SH-SY5Y (cell line): Measurements from ENCODE around the gene NUMBL.

Experiments
- GATA2 ChIP-seq: IDR thresholded peaks from 2 replicates; pipeline ENCODE4 v1.6.1; 2011; ENCODE audit warnings: mild to moderate bottlenecking, low read depth, low read length
- GATA3 ChIP-seq: IDR thresholded peaks from 2 replicates; pipeline ENCODE4 v1.6.1; 2011; ENCODE audit warnings: low read depth, mild to moderate bottlenecking, low read length, moderate library complexity

NUMBL gene

DNA sequence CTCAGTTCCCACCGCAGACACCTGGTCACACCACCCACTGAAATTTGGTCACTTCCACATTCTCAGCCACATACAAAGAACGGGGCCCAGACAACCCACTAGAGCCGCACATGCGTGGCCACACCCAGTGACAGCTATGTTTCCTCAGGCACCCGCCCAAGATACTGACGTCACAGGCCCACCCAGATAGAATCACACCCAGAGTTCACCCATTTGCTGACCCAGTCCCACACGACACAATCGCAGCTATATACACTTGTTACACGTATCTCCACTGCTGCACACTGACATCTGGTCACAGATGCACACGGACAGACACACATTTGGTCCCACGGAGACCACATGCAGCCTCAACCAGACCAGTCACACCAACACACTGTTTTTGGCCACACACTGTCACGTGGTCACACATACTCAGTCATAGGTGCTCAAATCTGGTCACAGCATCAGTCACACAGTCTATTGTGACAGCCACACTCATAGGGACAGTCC is 2.9 kb downstream of the NUMBL start:
- TF ChIP-seq GATA3 (no peak), GATA2 (no peak)

DNA sequence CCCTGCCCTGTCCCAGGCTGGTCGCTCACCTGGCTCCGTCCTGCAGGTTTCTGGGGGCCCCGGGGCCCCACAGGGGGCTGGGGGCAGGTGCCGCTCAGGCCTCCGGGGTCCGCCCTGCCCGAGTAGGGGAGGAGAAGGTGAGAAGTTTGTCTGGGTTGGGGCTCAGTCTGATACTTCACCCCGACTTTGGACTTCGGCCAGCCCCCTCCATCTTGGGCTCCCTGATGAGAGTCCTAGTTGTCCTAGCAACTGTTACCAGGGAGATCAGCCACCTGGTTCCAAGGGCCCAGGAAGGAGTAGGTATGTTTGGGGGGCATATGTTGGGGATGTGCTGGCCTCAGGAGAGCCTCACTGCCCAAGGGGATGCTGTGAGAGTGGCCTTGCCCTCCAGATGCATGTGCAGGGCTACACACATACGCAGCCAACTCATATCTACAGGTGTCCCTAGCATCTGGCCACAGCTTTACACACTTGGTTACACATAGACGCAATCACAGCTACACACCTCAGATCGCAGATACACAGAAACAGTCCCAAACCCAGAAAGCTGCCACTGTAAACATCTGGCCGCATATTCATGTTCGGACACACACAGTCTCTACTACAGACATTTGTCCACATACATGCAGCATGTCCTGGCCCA is 3.4 kb downstream of the NUMBL start:
- no peak for TF ChIP-seq GATA2
- no peak for TF ChIP-seq GATA3

DNA sequence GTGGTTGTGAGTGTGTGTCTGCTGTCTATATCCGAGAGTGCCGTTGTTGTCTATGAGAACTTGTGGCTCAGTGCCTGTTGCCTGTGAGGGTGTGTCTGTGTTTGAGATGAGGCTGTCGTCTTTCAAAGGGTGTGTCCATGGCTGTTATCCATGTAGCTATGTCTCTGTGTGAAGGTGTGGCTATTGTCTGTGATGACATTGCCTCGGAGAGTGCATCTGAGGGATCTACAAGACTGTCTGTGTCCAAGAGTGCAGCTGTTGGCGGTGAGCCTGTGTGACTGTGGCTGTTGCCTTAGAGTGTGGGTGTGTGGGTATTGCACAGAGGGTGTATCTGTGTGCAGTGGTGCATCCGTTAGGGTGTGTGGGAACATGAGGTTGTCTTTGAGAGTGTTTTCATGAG is 4.9 kb downstream of the NUMBL start:
- no peak for TF ChIP-seq GATA3
- TF ChIP-seq GATA2, result no peak

DNA sequence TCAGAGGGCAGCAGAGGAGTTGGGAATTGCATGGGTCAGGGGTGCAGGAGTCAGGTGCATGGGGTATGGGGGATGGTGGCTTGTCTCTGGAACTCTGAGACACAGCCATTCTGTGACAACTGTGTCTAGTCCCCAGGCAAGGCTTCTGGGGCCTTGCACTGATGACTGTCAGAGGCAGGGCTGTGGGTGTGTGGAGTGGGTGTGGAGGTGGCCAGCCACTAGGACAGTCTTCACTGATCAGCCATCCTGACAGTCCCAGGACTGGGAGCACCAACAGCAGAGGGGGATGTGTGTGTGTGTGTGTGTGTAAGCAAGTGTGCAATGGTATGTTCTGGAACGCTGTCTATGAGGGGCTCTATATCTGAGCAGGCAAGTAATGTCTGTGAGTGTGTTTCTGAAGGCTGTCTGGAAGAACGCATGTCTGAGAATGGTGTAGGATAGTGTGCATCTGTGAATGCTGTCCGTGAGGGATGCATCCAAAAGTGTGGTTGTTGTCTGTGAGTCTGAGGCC is 5.4 kb downstream of the NUMBL start:
- TF ChIP-seq GATA2 (no peak), GATA3 (no peak)

DNA sequence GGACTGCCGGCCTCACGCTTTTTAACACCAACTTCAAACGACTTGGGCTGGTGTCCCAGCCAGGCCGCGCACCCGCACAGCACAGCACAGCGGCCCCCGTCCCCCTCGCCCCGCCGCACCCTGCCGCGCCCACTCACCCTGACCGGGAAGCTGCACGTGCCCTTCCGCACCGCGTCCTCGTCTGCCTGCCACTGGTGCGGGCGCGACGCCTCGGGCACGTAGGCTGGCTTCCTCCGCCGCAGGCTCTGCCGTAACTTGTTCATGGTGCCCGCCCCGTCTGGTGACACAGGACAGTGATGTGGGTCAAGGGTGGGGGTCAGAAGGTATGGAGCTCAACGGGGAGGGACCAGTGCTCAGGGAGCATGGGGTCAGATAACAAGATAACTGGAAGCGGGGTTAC is 6.2 kb downstream of the NUMBL start:
- no peak for TF ChIP-seq GATA3
- TF ChIP-seq GATA2, result no peak

DNA sequence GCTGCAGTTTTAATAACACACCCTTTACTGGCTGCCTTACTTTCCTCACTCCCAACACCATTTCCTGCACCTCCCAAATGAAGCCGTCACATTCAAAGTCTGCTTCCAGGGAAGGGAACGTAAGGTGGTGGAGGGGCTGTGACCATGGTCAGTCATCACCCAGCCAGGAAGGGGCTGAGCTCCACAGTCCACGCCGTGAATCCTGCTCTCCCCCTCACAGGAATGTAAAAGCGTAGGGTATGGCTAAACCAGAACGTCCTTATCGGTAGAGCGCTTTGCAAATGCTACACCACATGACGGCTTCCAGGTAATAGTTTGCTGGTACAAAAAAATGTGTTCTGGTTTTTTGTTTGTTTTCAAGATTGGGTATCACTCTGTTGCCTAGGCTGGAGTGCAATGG is 7.0 kb downstream of the NUMBL start:
- no peak for TF ChIP-seq GATA2
- no peak for TF ChIP-seq GATA3

DNA sequence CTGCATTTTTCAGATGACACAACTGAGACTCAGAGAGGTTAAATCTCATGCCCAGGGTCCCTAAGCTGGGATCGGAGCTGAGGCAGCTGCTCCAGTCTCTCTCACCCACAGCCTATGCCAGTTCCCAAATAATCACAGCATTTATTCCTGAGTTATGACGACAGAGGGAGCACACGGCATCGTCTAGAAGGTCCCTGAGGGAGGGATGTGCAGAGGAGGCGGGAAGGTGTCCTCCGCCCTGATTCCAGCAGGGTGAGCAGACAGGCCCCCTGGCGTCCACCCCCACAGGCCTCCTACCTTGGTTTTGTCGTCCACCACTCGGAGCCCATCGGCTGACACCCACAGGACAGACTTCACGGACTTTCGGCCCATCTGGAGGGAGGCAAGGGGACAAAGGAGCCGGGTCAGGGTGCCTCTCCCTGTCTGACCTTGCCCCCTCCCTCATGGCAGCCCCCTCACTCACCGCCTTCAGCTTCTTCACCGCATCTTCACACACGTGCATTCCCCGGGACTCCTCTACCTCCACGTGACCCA is 8.0 kb downstream of the NUMBL start:
- TF ChIP-seq GATA3 (no peak), GATA2 (no peak)

DNA sequence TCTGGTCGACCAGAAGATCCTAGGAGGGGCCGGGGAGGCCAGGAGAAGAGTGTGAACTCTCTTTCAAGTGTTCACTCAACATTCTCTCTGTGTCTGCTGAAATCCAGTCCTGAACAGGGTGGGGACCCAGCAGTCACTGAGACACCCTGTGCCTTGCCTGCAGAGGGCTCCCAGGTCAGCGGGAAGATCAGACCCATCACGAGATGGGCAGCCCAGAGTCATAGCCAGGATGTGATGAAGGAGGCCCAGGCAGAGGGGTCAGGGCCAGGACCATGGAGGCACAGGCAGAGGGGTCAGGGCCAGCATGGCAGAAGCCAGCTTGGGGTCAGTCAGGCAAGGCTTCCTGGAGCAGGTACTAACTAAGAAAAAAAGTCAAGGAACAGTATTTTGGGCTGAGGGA is 9.4 kb downstream of the NUMBL start:
- TF ChIP-seq GATA3, result no peak
- no peak for TF ChIP-seq GATA2

DNA sequence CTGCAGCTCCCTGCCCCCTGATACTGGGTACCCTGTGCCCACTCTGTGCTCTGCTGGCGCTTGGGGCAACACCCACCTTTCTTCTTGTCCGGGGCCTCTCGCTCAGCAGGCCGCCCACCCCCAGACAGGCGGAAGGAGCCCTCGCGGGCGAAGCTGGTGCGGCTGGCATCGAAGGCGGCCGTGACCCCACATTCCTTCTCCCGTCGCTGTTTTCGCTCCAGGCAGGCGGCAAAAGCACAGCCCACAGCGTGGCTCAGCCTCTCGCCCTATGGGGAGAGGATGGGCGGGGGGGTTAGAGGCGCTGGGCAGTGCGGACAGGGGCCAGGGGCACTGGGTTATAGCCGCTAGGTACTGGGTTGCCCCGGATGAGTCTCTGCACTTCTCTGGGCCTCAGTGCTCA is 13.3 kb downstream of the NUMBL start:
- no peak for TF ChIP-seq GATA2
- TF ChIP-seq GATA3, result no peak

DNA sequence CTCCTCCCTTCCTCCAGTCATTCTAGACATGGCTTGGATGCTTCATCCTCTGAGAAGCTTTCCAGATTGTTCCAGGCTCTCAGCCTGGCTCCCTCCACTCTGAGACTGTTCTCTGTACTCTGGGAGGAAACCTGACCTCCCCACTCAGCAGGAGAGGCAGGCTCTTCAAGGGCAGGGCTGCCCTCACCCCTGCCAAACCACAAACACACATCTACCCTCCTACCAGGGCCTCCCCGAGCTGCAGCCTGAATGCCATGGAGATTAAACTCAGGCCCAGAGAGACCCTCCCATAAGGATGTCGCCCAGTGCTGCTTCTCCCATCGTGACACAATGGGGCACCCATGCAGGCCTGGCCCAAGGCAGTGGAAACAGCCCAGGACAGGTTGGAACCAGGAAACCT is 16.2 kb downstream of the NUMBL start:
- TF ChIP-seq GATA2 (no peak), GATA3 (no peak)

DNA sequence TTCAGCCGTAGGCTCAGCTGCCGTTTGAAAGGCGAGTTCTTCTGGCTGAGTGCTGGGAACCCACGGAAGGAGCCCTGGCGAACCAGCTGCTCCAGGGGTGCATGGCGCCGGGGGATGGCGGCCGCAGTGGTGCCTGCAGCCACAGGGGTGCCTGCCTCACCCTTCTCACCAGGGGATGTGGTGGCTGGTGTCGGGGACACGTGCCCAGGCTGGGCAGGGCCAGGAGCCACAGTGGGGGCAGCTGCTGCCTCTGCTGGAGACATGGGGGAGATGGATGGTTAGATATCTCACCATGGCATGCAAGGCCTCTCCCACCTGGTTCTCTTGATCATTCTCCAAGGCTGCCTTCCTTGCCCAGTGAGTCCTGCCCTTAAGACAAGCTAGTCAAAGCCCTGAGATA is 17.1 kb downstream of the NUMBL start:
- TF ChIP-seq GATA2, result no peak
- no peak for TF ChIP-seq GATA3

DNA sequence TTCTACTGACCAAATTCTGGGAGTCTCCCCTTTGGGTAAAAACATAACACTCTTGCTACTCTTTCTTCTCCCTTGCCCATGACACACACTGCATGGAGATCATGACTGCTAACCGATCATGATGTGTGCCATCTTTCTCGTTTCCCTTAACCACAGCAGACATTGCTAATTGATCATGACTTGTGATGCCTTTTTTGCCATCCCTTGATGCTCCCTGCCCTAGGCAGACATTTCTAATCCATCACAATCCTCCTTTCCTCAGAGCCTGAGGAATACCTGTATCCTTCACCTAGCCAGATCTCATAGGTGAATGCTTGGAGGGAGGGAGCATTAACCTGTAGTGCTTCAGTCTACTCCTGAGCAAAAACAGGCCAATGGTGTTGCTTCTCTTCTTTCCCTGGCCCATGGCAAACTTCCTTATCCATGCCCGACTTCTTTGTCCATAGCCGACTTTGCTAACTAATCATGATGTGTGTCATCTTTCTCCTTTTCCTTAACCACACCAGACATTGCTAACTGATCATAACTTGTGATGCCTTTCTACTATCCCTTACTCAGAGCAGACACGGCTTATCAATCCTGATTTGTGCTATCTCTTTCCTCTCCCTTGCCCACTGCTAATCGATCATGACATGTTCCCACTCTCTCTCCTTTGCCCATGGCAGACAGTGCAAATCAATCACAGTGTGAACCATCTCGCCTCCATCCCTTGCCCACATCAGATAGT is 17.7 kb downstream of the NUMBL start:
- TF ChIP-seq GATA3, result no peak
- TF ChIP-seq GATA2, result no peak

DNA sequence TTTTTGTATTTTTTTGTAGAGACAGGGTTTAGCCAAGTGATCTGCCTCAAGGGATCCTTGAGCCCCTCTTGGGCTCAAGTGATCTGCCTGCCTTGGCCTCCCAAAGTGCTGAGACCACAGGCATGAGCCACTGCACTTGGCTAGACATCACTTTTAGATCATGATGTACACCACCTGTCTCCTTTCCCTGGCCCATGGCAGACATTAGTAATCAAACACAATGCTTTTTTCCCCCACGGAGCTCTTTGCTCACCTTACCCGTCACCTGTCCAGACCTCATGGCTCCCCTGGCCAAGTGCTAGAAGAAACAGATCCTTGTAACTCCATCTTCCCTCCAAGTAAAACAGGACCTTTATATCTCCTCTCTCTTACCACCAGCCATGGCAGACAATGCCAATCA is 18.4 kb downstream of the NUMBL start:
- TF ChIP-seq GATA3, result no peak
- TF ChIP-seq GATA2, result no peak

DNA sequence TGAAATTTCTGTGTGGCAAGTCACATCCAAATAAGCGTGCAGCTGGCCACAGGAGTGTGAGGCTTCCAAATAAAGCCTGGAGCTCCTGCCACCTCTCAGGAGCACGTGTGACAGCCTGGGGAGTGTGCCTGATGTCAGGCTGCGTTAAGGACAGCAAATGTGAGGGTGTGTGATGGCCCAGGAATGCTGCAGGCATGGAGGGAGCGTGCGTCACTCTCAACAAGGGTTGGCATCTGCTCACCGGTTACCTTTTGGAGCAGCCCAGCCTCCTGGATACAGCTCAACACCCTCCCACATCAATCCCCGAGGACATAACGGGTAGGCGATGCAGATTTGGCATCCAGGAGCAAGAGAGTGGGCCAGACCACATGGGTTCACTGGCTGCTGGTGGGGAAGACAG is 19.0 kb downstream of the NUMBL start:
- no peak for TF ChIP-seq GATA3

DNA sequence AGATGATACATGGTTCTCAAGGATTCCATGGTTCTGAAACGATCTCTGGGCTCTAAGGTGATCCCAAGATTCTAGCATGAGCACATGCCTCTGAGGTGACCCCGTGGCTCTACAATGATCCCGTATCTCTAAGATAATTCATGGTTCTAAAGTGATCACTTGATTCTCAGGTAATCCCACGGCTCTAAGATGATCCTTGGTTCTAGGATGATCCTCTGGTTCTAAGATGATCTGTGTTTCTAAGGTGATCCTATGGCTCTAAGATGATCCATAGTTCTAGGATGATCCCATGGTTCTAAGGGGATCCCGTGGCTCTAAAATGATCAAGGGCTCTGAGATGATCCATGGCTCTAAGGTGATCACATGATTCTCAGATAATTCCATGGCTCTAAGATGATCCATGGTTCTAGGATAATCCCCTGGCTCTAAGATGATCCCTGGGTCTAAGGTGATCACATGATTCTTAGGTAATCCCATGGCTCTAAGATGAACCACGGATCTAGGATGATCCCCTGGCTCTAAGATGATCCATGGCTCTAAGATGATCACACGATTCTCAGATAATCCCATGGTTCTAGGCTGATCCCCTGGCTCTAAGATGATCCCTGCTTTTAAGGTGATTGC is 21.3 kb downstream of the NUMBL start:
- TF ChIP-seq GATA2, result no peak
- no peak for TF ChIP-seq GATA3

DNA sequence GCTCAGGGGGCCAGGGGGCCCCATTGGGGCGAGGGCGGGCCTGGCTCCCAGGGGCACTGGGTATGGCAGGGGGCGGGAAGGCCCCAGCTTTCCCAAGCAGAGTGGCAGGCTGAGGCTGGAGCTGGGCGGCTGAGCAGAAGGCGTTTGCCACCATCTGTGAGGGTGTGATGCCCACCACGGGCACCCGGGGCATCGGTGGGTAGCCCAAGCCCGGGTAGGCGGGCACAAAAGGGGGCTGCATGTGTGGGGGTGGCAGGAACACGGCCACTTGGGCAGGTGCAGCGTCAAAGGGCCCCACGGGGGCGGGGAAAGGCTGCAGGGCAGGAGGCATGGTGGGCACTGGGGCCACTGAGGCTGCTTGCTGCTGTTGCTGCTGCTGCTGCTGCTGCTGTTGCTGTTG is 22.8 kb downstream of the NUMBL start:
- TF ChIP-seq GATA3, result no peak
- no peak for TF ChIP-seq GATA2
